ENCODE measurements around the gene ZNF154.

- TF ChIP-seq SUZ12 (IDR thresholded peaks at IDR 0.05) (no peak), SP1 (IDR thresholded peaks at IDR 0.05) (no peak), FOXA1 (IDR thresholded peaks at IDR 0.05) (no peak), CTBP1 (IDR thresholded peaks at IDR 0.05; ENCODE audit: borderline replicate concordance) (no peak), NFRKB (IDR thresholded peaks at IDR 0.05) (no peak), LEF1 (IDR thresholded peaks at IDR 0.05; ENCODE audit: borderline replicate concordance) (no peak), ELF4 (IDR thresholded peaks at IDR 0.05) (no peak), ARNT (IDR thresholded peaks at IDR 0.05) (no peak), FOXM1 (IDR thresholded peaks at IDR 0.05; ENCODE audit: borderline replicate concordance) (no peak), HDGF (IDR thresholded peaks at IDR 0.05; ENCODE audit: borderline replicate concordance) (no peak), BHLHE40 (IDR thresholded peaks at IDR 0.05; ENCODE audit: borderline replicate concordance) (no peak), ZNF384 (IDR thresholded peaks at IDR 0.05) (no peak)
Observed at GRCh38 chr19:57709616-57710015, 612 bp upstream of the ZNF154 start.
